ENCODE results near the gene NRCAM.
A peak's percentile ranks its signal among the peaks of the same experiment; 100 is the strongest.
"Not testable (repeated sequence)": the region's sequence is repeated elsewhere in the genome, so short reads cannot be mapped to it uniquely, and the experiment has no call there.

NRCAM gene

DNA sequence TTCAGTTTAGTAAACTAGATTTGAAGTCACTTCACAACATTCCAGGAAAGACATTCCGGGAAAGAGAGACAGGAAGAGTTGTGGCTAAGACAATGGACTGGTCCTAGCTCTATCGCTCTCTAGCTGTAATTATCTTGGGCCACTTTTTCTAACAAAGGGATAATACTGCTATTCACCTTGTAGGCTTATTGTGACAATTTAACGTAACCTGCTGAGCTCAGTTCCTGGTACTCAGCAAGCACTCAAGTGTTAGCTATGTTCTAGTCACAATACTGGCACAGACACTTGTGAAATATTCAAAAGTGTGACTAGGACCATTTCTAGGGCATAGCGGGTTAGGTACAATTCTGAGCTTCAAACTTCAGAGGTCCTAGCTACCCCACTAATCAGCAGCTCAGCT is 12.0 kb upstream of the NRCAM start:
- peaks cover 45% of the 10 kb centered on the region for H3K4me1 Mint-ChIP-seq (ENCODE audit: low read depth)
- no peaks in the 10 kb centered on the region for H3K27me3 Mint-ChIP-seq
- H3K9me3 Mint-ChIP-seq (ENCODE audit: low read depth) = no peaks in the 10 kb centered on the region
- no peak overlapping the region for H3K4me3 Mint-ChIP-seq
- H3K36me3 Mint-ChIP-seq = no peaks in the 10 kb centered on the region
- H3K27ac Mint-ChIP-seq = no peak overlapping the region

GRCh38 chr7:108467391-108467790 is 11.2 kb upstream of the NRCAM start:
- peaks cover 54% of the 10 kb centered on the region for H3K4me1 Mint-ChIP-seq (ENCODE audit: low read depth)
- H3K36me3 Mint-ChIP-seq = no peaks in the 10 kb centered on the region

DNA sequence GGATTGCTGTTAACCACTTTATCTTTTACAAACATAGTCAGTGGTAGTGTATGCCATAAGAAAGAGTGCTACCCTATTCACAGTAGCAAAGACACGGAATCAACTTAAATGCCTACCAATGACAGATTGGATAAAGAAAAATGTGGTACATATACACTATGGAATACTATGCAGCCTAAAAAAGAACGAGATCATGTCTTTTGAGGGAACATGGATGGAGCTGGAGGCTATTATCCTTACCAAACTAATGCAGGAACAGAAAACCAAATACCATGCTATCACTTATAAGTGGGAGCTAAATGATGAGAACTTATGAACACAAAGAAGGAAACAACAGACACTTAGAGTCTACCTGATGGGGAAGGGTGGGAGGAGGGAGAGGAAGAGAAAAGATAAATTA is 10.1 kb upstream of the NRCAM start:
- not testable (repeated sequence) for H3K9me3 Mint-ChIP-seq (ENCODE audit: low read depth); H3K36me3 Mint-ChIP-seq; H3K27me3 Mint-ChIP-seq; H3K27ac Mint-ChIP-seq; H3K4me3 Mint-ChIP-seq
- peaks cover 61% of the 10 kb centered on the region for H3K4me1 Mint-ChIP-seq (ENCODE audit: low read depth)

More at GRCh38 chr7:108467391-108467790, 11.2 kb upstream of the NRCAM start:
- Mint-ChIP-seq H3K27me3 (no peaks in the 10 kb centered on the region), H3K27ac (no peak overlapping the region), H3K4me3 (no peak overlapping the region), H3K9me3 (ENCODE audit: low read depth) (no peaks in the 10 kb centered on the region)

GRCh38 chr7:108464743-108465142 is 8.5 kb upstream of the NRCAM start:
- Mint-ChIP-seq H3K4me3 (peak overlapping the region; percentile 42), H3K4me1 (ENCODE audit: low read depth) (peaks cover 71% of the 10 kb centered on the region), H3K9me3 (ENCODE audit: low read depth) (no peaks in the 10 kb centered on the region), H3K27ac (no peak overlapping the region), H3K27me3 (no peaks in the 10 kb centered on the region), H3K36me3 (peaks cover 2% of the 10 kb centered on the region)

DNA sequence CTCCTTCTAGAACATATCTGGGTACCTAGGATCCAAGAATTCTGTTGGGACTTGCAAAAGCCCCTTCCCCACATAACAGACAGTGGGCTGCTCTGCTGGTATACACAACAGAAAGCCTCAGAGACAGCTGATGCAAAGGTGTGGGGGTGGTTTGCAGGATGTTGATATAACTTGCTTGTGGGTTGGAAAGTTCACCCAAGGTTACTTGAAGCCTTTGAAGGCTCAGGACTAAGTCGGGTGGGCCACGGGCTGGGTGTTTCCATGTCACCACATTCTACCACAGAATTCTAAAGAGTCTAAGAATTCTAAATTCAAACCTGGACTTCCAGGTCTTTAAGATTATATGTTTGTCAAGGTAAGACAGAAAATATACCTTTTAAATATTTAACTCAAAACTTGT is 7.4 kb upstream of the NRCAM start:
- H3K36me3 Mint-ChIP-seq = peaks cover 2% of the 10 kb centered on the region
- H3K27me3 Mint-ChIP-seq = no peaks in the 10 kb centered on the region
- peaks cover 74% of the 10 kb centered on the region for H3K4me1 Mint-ChIP-seq (ENCODE audit: low read depth)
- no peak overlapping the region for H3K4me3 Mint-ChIP-seq
- H3K9me3 Mint-ChIP-seq (ENCODE audit: low read depth) = no peaks in the 10 kb centered on the region
- H3K27ac Mint-ChIP-seq = no peak overlapping the region

DNA sequence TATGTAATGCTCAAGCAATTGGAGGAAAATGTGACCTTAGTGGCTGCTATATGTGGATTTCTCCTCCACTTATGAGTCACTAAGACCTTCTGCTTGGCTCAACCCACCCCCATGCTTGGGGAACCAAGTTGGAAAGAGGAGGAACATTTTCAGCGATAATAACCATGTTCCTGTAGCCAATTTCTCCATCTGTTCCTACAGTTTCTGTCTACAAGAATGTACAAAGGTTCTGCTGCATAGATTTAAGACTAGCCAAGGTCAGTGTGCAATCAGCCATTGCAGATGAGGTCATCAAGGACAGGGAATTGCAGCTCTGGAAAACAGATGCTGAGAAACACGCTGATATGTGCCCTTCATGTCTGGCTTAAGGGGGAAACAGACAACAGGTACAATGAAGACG is 5.6 kb upstream of the NRCAM start:
- peaks cover 1% of the 10 kb centered on the region for H3K27me3 Mint-ChIP-seq
- H3K4me1 Mint-ChIP-seq (ENCODE audit: low read depth) = peaks cover 77% of the 10 kb centered on the region
- H3K9me3 Mint-ChIP-seq (ENCODE audit: low read depth) = no peaks in the 10 kb centered on the region
- H3K4me3 Mint-ChIP-seq = no peak overlapping the region
- H3K27ac Mint-ChIP-seq = peak overlapping the region; percentile 62
- H3K36me3 Mint-ChIP-seq = peaks cover 2% of the 10 kb centered on the region

DNA sequence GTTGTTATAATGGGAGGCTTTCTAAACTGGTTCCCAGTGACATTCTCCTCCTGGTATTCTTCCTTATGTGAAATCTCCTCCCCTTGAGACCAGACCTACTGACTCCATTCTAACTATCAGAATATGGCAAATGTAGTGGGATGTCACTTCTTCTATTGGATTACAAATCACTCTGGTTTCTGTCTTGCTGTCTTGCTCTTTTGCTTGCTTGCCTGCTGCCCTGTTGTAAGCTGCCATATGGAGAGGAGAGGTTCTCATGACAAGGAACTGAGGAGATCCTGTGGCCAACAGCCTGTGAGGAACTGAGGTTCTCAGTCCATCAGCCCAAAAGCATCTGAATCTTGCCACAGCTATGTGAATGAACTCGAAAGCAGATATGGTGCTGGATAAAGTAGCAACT is 4.7 kb upstream of the NRCAM start:
- H3K27me3 Mint-ChIP-seq = peaks cover 1% of the 10 kb centered on the region
- no peak overlapping the region for H3K4me3 Mint-ChIP-seq
- no peak overlapping the region for H3K27ac Mint-ChIP-seq
- H3K36me3 Mint-ChIP-seq = peaks cover 2% of the 10 kb centered on the region
- peaks cover 74% of the 10 kb centered on the region for H3K4me1 Mint-ChIP-seq (ENCODE audit: low read depth)
- no peaks in the 10 kb centered on the region for H3K9me3 Mint-ChIP-seq (ENCODE audit: low read depth)

GRCh38 chr7:108459922-108460551 is 3.8 kb upstream of the NRCAM start:
- Mint-ChIP-seq H3K4me1 (ENCODE audit: low read depth) (peaks cover 65% of the 10 kb centered on the region), H3K27me3 (peaks cover 1% of the 10 kb centered on the region), H3K4me3 (peak overlapping the region; percentile 35), H3K27ac (no peak overlapping the region), H3K9me3 (ENCODE audit: low read depth) (no peaks in the 10 kb centered on the region), H3K36me3 (peaks cover 2% of the 10 kb centered on the region)

GRCh38 chr7:108457871-108458270 is 1.6 kb upstream of the NRCAM start:
- Mint-ChIP-seq H3K27ac (no peak overlapping the region), H3K4me1 (ENCODE audit: low read depth) (peaks cover 60% of the 10 kb centered on the region), H3K36me3 (peaks cover 2% of the 10 kb centered on the region), H3K4me3 (peak overlapping the region; percentile 84), H3K27me3 (peaks cover 1% of the 10 kb centered on the region), H3K9me3 (ENCODE audit: low read depth) (no peaks in the 10 kb centered on the region)

- Mint-ChIP-seq H3K4me1 (ENCODE audit: low read depth) (peaks cover 61% of the 10 kb centered on the region), H3K4me3 (peak overlapping the region; percentile 84), H3K27me3 (peaks cover 1% of the 10 kb centered on the region), H3K36me3 (peaks cover 1% of the 10 kb centered on the region), H3K27ac (no peak overlapping the region), H3K9me3 (ENCODE audit: low read depth) (no peaks in the 10 kb centered on the region)
These were observed 757 bp upstream of the NRCAM start for GRCh38 chr7:108456845-108457540.

DNA sequence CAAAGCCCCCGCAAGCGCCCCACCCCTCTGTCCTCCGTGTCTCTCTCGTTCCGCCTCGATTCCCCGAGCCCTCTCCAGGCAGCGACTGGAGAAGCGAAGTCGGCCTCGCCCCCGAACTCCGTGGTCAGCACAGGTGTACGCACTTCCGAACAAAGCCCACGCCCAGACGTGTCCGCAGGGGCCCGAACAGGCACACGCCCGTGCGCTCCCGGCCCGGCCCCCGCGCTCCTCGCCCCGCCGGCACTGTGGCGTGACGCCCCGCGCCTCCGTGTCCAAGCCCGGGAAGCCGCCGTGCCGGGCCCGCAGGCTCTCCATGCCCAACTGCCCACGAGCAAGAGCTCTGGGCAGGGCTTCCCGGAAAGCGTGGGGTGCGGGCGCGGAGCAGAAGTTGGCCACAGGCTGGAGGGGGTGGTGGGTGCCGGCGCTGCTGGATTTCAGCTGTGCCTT is 662 bp downstream of the NRCAM start:
- H3K27me3 Mint-ChIP-seq = peaks cover 1% of the 10 kb centered on the region
- H3K36me3 Mint-ChIP-seq = no peaks in the 10 kb centered on the region
- H3K27ac Mint-ChIP-seq = no peak overlapping the region
- peaks cover 56% of the 10 kb centered on the region for H3K4me1 Mint-ChIP-seq (ENCODE audit: low read depth)
- no peaks in the 10 kb centered on the region for H3K9me3 Mint-ChIP-seq (ENCODE audit: low read depth)
- H3K4me3 Mint-ChIP-seq = peak overlapping the region; percentile 81

DNA sequence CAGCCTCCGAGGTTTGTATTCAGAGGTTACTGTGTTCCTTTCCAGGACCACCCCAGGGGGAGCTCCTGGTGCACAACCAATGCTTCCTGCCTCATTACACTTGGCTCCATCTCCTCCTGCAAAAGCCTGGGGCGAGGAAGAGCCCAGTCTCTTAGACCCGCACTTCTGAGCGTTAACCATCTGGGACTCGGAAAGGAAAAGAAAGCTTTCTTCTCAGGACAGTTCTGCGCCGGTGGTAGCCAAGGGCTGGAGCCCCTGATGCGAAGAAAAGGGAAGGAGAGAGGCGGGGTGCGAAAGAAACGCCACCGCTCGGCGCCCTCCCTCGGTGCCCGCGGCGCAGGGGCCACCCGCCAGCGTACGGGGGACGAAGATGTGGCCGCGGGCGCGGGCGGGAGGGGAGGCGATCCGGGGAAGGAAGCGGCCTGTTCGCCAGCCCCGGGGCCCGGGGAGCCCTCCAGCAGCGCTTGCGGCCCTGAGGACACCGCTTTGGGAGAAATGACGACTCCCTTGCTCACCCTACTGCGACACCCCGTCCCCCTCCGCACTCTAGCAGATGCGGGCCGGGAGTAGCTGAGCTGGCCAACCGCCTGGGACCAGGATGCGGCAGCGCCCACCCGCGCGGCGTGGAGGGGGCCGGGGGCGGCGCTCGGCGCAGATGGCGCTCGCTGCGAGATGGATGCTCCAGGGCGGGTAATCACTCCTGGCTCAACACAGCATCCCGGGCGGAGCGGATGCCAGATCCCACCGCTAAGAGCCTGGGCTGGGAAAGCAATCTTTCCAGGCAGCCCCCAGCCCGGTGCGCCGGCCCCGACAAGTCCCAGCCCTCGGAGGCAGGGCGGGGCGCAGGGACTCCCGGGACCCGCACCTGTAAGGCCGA is 1.3 kb downstream of the NRCAM start:
- H3K4me3 Mint-ChIP-seq = peak overlapping the region; percentile 92

GRCh38 chr7:108454317-108454673 is 1.9 kb downstream of the NRCAM start:
- Mint-ChIP-seq H3K4me1 (ENCODE audit: low read depth) (peaks cover 53% of the 10 kb centered on the region), H3K27me3 (peaks cover 1% of the 10 kb centered on the region), H3K36me3 (no peaks in the 10 kb centered on the region), H3K9me3 (ENCODE audit: low read depth) (no peaks in the 10 kb centered on the region), H3K27ac (no peak overlapping the region), H3K4me3 (peak overlapping the region; percentile 92)

More for the DNA sequence above, 1.3 kb downstream of the NRCAM start:
- Mint-ChIP-seq H3K9me3 (ENCODE audit: low read depth) (no peaks in the 10 kb centered on the region), H3K27ac (peak overlapping the region; percentile 58), H3K27me3 (peaks cover 1% of the 10 kb centered on the region), H3K4me1 (ENCODE audit: low read depth) (peaks cover 55% of the 10 kb centered on the region), H3K36me3 (no peaks in the 10 kb centered on the region)

- Mint-ChIP-seq H3K4me1 (ENCODE audit: low read depth) (peaks cover 52% of the 10 kb centered on the region), H3K4me3 (no peak overlapping the region), H3K9me3 (ENCODE audit: low read depth) (no peaks in the 10 kb centered on the region), H3K27ac (no peak overlapping the region), H3K27me3 (peaks cover 1% of the 10 kb centered on the region), H3K36me3 (no peaks in the 10 kb centered on the region)
These were observed 2.9 kb downstream of the NRCAM start for GRCh38 chr7:108453320-108453719.

DNA sequence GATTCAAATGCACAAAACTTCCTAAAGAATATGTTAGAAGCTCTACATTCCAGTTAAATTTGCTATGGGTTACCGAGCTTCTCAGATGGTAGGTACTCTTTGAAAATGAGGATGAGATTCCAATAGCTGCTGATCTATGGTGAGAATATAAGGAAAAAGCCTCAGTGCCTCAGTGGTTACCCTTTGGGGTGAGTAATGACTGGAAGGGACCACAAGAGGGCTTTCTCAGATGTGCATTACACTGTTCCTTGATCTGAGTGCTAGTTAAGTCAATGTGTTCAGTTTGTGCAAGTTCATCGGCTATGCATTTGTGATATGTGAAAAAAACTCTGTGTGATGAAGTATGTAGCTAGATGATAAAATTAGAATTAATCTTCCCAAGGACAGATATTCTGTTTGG is 3.5 kb downstream of the NRCAM start:
- Mint-ChIP-seq H3K27me3 (peaks cover 1% of the 10 kb centered on the region), H3K36me3 (no peaks in the 10 kb centered on the region), H3K4me1 (ENCODE audit: low read depth) (peaks cover 49% of the 10 kb centered on the region), H3K27ac (no peak overlapping the region), H3K4me3 (peak overlapping the region; percentile 27), H3K9me3 (ENCODE audit: low read depth) (no peaks in the 10 kb centered on the region)

Measured in activated naive CD8-positive, alpha-beta T cell (primary cell).